PFSK-1 (cell line): Measurements from ENCODE around the gene BLTP3B.

Experiments
- TAF1 ChIP-seq: IDR thresholded peaks from 2 replicates; pipeline ENCODE4 v1.6.1; 2012; ENCODE audit warnings: low read length, control low read depth, borderline replicate concordance; ENCODE audit not compliant: insufficient read depth
- TF ChIP-seq, protein P1 (sequence below), 2 experiments: IDR thresholded peaks; 2 replicates each; pipeline versions ENCODE4 v1.6.1 to v1.8.0; 2011 to 2012; ENCODE audit warnings: low read depth in 2 of 2, low read length in 2 of 2, control low read depth in 1 of 2, inconsistent platforms in 1 of 2, mild to moderate bottlenecking in 1 of 2, moderate library complexity in 1 of 2; ENCODE audit not compliant: insufficient read depth in 1 of 2

DNA sequence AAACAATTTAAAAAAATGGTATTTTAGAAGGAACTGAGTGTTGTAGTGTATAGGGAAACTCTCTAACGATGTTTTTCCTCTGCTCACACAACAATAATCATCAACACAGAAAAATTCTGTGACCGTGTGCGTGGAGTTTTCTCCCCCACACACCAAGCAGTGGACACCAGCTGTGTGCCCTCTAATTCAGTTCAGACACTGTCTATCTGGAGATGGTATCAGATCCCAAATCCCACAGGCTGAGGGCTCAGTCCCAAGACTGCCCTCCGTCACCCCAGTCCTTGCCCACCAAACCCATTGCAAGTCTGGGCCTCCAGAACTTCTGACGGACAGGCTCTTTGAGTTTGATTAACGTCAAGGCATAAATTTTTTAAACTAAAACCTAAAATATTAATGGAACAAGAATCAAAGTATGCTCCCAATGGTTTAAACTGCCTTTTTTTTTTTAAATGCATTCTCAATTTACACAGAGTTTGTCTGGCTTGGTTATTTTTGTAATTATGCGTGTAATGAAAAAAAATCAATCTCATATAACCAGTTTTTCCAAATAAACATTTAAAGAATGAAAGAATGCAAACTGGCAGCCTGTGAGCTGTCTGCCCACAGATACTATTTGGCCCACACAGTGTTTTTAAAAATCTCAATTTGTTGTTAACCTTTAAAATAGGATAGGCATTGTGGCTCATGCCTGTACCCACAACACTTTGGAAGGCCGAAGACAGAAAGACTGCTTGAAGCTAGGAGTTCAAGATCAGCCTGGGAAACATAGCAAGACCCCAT lies 19.2 kb downstream of the BLTP3B start:
- no peak for TF ChIP-seq TAF1
- TF ChIP-seq, protein P1, sequence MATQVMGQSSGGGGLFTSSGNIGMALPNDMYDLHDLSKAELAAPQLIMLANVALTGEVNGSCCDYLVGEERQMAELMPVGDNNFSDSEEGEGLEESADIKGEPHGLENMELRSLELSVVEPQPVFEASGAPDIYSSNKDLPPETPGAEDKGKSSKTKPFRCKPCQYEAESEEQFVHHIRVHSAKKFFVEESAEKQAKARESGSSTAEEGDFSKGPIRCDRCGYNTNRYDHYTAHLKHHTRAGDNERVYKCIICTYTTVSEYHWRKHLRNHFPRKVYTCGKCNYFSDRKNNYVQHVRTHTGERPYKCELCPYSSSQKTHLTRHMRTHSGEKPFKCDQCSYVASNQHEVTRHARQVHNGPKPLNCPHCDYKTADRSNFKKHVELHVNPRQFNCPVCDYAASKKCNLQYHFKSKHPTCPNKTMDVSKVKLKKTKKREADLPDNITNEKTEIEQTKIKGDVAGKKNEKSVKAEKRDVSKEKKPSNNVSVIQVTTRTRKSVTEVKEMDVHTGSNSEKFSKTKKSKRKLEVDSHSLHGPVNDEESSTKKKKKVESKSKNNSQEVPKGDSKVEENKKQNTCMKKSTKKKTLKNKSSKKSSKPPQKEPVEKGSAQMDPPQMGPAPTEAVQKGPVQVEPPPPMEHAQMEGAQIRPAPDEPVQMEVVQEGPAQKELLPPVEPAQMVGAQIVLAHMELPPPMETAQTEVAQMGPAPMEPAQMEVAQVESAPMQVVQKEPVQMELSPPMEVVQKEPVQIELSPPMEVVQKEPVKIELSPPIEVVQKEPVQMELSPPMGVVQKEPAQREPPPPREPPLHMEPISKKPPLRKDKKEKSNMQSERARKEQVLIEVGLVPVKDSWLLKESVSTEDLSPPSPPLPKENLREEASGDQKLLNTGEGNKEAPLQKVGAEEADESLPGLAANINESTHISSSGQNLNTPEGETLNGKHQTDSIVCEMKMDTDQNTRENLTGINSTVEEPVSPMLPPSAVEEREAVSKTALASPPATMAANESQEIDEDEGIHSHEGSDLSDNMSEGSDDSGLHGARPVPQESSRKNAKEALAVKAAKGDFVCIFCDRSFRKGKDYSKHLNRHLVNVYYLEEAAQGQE (IDR thresholded peaks at IDR 0.05; ENCODE audit: insufficient read depth in 1 of 2, low read depth in 2 of 2, low read length in 2 of 2), result no peak
